ENCODE results near the gene ME1.
"Not testable (repeated sequence)": the region's sequence is repeated elsewhere in the genome, so short reads cannot be mapped to it uniquely, and the experiment has no call there.

The ME1 gene

GRCh38 chr6:83369692-83370091 is 61.2 kb downstream of the ME1 start:
- in situ Hi-C loops (cut with MboI; ENCODE audit: low sequenced_read_pairs, unreplicated experiment): no loop called here
- DNase-seq (ENCODE audit: low spot score): no peak
- TF ChIP-seq, protein P1, sequence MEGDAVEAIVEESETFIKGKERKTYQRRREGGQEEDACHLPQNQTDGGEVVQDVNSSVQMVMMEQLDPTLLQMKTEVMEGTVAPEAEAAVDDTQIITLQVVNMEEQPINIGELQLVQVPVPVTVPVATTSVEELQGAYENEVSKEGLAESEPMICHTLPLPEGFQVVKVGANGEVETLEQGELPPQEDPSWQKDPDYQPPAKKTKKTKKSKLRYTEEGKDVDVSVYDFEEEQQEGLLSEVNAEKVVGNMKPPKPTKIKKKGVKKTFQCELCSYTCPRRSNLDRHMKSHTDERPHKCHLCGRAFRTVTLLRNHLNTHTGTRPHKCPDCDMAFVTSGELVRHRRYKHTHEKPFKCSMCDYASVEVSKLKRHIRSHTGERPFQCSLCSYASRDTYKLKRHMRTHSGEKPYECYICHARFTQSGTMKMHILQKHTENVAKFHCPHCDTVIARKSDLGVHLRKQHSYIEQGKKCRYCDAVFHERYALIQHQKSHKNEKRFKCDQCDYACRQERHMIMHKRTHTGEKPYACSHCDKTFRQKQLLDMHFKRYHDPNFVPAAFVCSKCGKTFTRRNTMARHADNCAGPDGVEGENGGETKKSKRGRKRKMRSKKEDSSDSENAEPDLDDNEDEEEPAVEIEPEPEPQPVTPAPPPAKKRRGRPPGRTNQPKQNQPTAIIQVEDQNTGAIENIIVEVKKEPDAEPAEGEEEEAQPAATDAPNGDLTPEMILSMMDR (IDR thresholded peaks at IDR 0.05; ENCODE audit: borderline replicate concordance, control extremely low read depth, extremely low read depth, insufficient read depth, missing control alignments): no peak

DNA sequence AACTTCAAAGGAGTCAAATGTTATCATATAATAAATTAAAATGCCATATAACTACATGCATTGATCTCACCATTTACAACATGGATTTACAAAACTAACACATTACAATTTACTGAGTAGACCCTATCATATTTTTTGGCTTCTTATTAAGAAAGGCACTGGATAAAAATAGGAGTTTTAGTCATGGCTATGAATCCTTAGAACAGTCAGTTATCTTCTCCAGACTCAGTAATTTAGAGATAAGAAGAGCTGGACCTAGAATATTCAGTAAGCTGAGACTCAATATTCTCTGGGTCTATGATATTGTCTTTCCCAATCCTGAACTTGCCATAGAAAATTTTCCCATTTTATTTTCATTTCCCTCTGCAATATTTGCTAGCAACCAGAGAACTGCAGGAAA is 62.3 kb downstream of the ME1 start:
- in situ Hi-C loops (cut with MboI; ENCODE audit: low sequenced_read_pairs, unreplicated experiment): no loop called here
- DNase-seq (ENCODE audit: low spot score): no peak
- TF ChIP-seq, protein P1 (IDR thresholded peaks at IDR 0.05; ENCODE audit: borderline replicate concordance, control extremely low read depth, extremely low read depth, insufficient read depth, missing control alignments): no peak

GRCh38 chr6:83367104-83367503 is 63.7 kb downstream of the ME1 start:
- no peak for DNase-seq (ENCODE audit: low spot score)
- in situ Hi-C loops (cut with MboI; ENCODE audit: low sequenced_read_pairs, unreplicated experiment): no loop called here
- TF ChIP-seq, protein P1 (IDR thresholded peaks at IDR 0.05; ENCODE audit: borderline replicate concordance, control extremely low read depth, extremely low read depth, insufficient read depth, missing control alignments): no peak

DNA sequence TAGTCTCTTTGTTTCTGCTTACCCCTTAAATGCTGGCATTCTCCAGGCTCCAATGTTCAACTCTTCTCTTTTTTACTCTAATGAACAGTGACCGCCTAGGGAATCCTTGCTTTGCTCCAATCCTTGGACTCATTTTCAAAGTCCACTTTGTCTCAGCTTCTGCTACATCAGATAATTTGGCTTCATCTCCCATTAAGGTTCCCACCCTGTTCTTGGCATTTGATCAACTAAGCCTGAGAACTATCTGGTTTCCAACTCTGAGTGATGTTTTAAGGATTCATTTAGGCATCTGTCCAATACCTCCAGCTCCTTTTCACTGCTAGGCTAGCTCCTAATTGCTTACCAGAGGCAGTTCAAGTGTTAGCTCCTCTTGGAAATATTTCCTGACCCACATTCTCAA is 64.9 kb downstream of the ME1 start:
- in situ Hi-C loops (cut with MboI; ENCODE audit: low sequenced_read_pairs, unreplicated experiment): no loop called here
- no peak for DNase-seq (ENCODE audit: low spot score)
- TF ChIP-seq, protein P1 (IDR thresholded peaks at IDR 0.05; ENCODE audit: borderline replicate concordance, control extremely low read depth, extremely low read depth, insufficient read depth, missing control alignments): no peak

GRCh38 chr6:83362349-83362748 is 68.5 kb downstream of the ME1 start:
- in situ Hi-C loops (cut with MboI; ENCODE audit: low sequenced_read_pairs, unreplicated experiment); DNase-seq (ENCODE audit: low spot score): not testable (repeated sequence)

DNA sequence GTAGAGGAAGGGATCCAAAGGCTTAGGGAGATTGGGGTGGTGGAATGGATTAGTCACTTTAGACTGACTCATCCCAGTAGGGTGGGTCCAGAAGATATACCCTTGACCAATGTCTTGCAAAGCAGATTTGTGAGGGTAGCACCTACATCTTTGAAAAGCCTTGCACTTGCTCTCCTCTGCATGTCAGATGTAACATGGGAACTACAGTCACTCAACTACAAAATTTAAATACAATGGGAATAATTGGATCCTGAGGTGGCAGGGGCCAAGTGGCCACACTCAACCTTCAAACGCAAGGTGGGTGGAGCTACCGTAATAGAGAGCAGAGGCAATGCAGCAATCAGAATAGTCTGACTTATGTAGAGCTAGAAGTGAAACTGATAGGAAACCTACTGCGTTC is 71.2 kb downstream of the ME1 start:
- in situ Hi-C loops (cut with MboI; ENCODE audit: low sequenced_read_pairs, unreplicated experiment): no loop called here
- TF ChIP-seq, protein P1 (IDR thresholded peaks at IDR 0.05; ENCODE audit: borderline replicate concordance, control extremely low read depth, extremely low read depth, insufficient read depth, missing control alignments): no peak
- DNase-seq (ENCODE audit: low spot score): no peak

DNA sequence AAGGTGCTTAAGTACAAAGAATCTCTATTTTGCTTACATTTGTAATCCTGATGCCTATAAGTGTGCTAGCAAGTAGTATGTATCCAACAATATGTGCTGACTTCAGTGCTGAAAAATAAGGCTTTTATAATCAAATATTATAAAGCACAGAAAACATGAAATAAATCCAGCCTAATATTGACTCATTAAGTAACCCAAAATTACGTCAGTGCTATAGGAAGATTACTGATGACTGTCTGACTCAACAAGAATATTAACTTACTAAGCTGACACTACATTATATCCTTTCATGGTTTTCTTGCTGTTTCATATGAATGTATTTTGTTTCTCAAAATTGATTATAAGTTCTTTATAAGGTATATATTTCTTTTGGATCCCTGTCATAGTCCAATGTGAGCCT is 76.1 kb downstream of the ME1 start:
- in situ Hi-C loops (cut with MboI; ENCODE audit: low sequenced_read_pairs, unreplicated experiment): no loop called here
- TF ChIP-seq, protein P1 (IDR thresholded peaks at IDR 0.05; ENCODE audit: borderline replicate concordance, control extremely low read depth, extremely low read depth, insufficient read depth, missing control alignments): no peak
- no peak for DNase-seq (ENCODE audit: low spot score)
